ENCODE results near the gene LRRIQ3. TPM values are rescaled to one million over a fixed set of nuclear protein-coding genes. Genes with fewer than 3 reads are reported as not detected.

LRRIQ3 gene
- total RNA-seq, 1 experiment from 2014 or later = 1.5 TPM

- DNase-seq (ENCODE audit: low spot score) = no peak
These were observed 90.6 kb downstream of the LRRIQ3 start for GRCh38 chr1:74107394-74107793.

GRCh38 chr1:74091371-74091770 lies 106.6 kb downstream of the LRRIQ3 start:
- DNase-seq (ENCODE audit: low spot score) = no peak

GRCh38 chr1:74083128-74083527 lies 114.8 kb downstream of the LRRIQ3 start:
- DNase-seq (ENCODE audit: low spot score) = no peak

- DNase-seq (ENCODE audit: low spot score) = no peak
These were observed 132.9 kb downstream of the LRRIQ3 start for GRCh38 chr1:74065081-74065480.

- DNase-seq (ENCODE audit: low spot score) = no peak
These were observed 140.3 kb downstream of the LRRIQ3 start for GRCh38 chr1:74057719-74058118.

GRCh38 chr1:74053407-74053806 lies 144.6 kb downstream of the LRRIQ3 start:
- peak; percentile 46 for DNase-seq (ENCODE audit: low spot score)

GRCh38 chr1:74050386-74050785 lies 147.6 kb downstream of the LRRIQ3 start:
- DNase-seq (ENCODE audit: low spot score) = no peak

GRCh38 chr1:74038042-74038441 lies 159.9 kb downstream of the LRRIQ3 start:
- DNase-seq (ENCODE audit: low spot score) = no peak

GRCh38 chr1:74012583-74012982 lies 185.4 kb downstream of the LRRIQ3 start:
- no peak for DNase-seq (ENCODE audit: low spot score)

GRCh38 chr1:74011736-74012135 lies 186.2 kb downstream of the LRRIQ3 start:
- DNase-seq (ENCODE audit: low spot score) = no peak

GRCh38 chr1:74010206-74010605 lies 187.8 kb downstream of the LRRIQ3 start:
- DNase-seq (ENCODE audit: low spot score) = peak; percentile 55

GRCh38 chr1:74005533-74005932 lies 192.4 kb downstream of the LRRIQ3 start:
- DNase-seq (ENCODE audit: low spot score) = no peak

GRCh38 chr1:74003806-74004205 lies 194.2 kb downstream of the LRRIQ3 start:
- DNase-seq (ENCODE audit: low spot score) = no peak

GRCh38 chr1:73998348-73998959 lies 199.5 kb downstream of the LRRIQ3 start:
- peak; percentile 71 for DNase-seq (ENCODE audit: low spot score)

- no peak for DNase-seq (ENCODE audit: low spot score)
These were observed 217.5 kb downstream of the LRRIQ3 start for GRCh38 chr1:73980324-73981040.

GRCh38 chr1:73979684-73980083 lies 218.3 kb downstream of the LRRIQ3 start:
- no peak for DNase-seq (ENCODE audit: low spot score)

GRCh38 chr1:73978964-73979363 lies 219.0 kb downstream of the LRRIQ3 start:
- DNase-seq (ENCODE audit: low spot score) = no peak

Other genes with a start within 250 kb of the LRRIQ3 start
- gene FPGT, start 66 bp upstream of the LRRIQ3 start, total RNA-seq (2014; rRNA removed; shearing (Covaris generic)) = 23.0 and 29.6 TPM in 2 replicates
- gene TNNI3K, start 37.2 kb upstream of the LRRIQ3 start, total RNA-seq (2014; rRNA removed; shearing (Covaris generic)) = not detected in 2 replicates